ENCODE results near the gene PSORS1C1. TPM values are rescaled to one million over a fixed set of nuclear protein-coding genes. Genes with fewer than 3 reads are reported as not detected.
"Not testable (repeated sequence)": the region's sequence is repeated elsewhere in the genome, so short reads cannot be mapped to it uniquely, and the experiment has no call there.

The PSORS1C1 gene
- polyA plus RNA-seq, 1 experiment, result 0.94 TPM

GRCh38 chr6:31158863-31159855 is 44.6 kb downstream of the PSORS1C1 start:
- H3K27me3 ChIP-seq (ENCODE audit: control insufficient read depth, insufficient read depth, low read length), result no peaks in the 10 kb centered on the region
- peak overlapping the region; percentile 81 for H3K4me3 ChIP-seq (ENCODE audit: low read depth, low read length)
- no peak for TF ChIP-seq CTCF (IDR thresholded peaks at IDR 0.05; ENCODE audit: low read depth, low read length)
- peak overlapping the region; percentile 47 for H3K27ac ChIP-seq (ENCODE audit: low read depth, low read length)
- ChIA-PET POLR2A (interaction anchor here (0.6 to 1.5 kb wide), 4 partner anchors 20 to 533 kb away, joined by 3 to 4 read pairs (median 4); partner anchors contain the start of gene PSORS1C2), CTCF (interaction anchor here (1.0 to 3.2 kb wide), 7 partner anchors 21 to 207 kb away, joined by 3 to 12 read pairs (median 4); partner anchors contain the start of gene PSORS1C2)
- H3K9me3 ChIP-seq (ENCODE audit: control insufficient read depth, insufficient read depth, low read length), result no peaks in the 10 kb centered on the region
- no peak for DNase-seq (ENCODE audit: low read depth, low spot score)

GRCh38 chr6:31161216-31162126 is 46.9 kb downstream of the PSORS1C1 start:
- DNase-seq (ENCODE audit: low read depth, low spot score), result no peak
- Histone ChIP-seq H3K9me3 (ENCODE audit: control insufficient read depth, insufficient read depth, low read length) (no peaks in the 10 kb centered on the region), H3K4me3 (ENCODE audit: low read depth, low read length) (no peak overlapping the region), H3K27me3 (ENCODE audit: control insufficient read depth, insufficient read depth, low read length) (no peaks in the 10 kb centered on the region), H3K27ac (ENCODE audit: low read depth, low read length) (no peak overlapping the region)
- CTCF ChIA-PET, result interaction anchor here (1.5 kb wide), 1 partner anchor 33 kb away, joined by 3 read pairs; no protein-coding TSS in a partner anchor
- POLR2A ChIA-PET, result no interaction called here
- TF ChIP-seq CTCF (IDR thresholded peaks at IDR 0.05; ENCODE audit: low read depth, low read length), result no peak

GRCh38 chr6:31162463-31163165 is 48.0 kb downstream of the PSORS1C1 start:
- ChIA-PET POLR2A (no interaction called here), CTCF (no interaction called here)
- no peaks in the 10 kb centered on the region for H3K9me3 ChIP-seq (ENCODE audit: control insufficient read depth, insufficient read depth, low read length)

GRCh38 chr6:31163922-31164321 is 49.3 kb downstream of the PSORS1C1 start:
- ChIA-PET POLR2A (no interaction called here), CTCF (no interaction called here)
- no peak for TF ChIP-seq CTCF (IDR thresholded peaks at IDR 0.05; ENCODE audit: low read depth, low read length)
- Histone ChIP-seq H3K4me3 (ENCODE audit: low read depth, low read length) (no peak overlapping the region), H3K27me3 (ENCODE audit: control insufficient read depth, insufficient read depth, low read length) (no peaks in the 10 kb centered on the region), H3K27ac (ENCODE audit: low read depth, low read length) (no peak overlapping the region), H3K9me3 (ENCODE audit: control insufficient read depth, insufficient read depth, low read length) (no peaks in the 10 kb centered on the region)
- no peak for DNase-seq (ENCODE audit: low read depth, low spot score)

More at GRCh38 chr6:31162463-31163165, 48.0 kb downstream of the PSORS1C1 start:
- H3K27ac ChIP-seq (ENCODE audit: low read depth, low read length), result no peak overlapping the region
- H3K4me3 ChIP-seq (ENCODE audit: low read depth, low read length), result no peak overlapping the region
- H3K27me3 ChIP-seq (ENCODE audit: control insufficient read depth, insufficient read depth, low read length), result no peaks in the 10 kb centered on the region
- no peak for TF ChIP-seq CTCF (IDR thresholded peaks at IDR 0.05; ENCODE audit: low read depth, low read length)
- no peak for DNase-seq (ENCODE audit: low read depth, low spot score)

GRCh38 chr6:31164475-31165063 is 50.0 kb downstream of the PSORS1C1 start:
- POLR2A ChIA-PET; DNase-seq (ENCODE audit: low read depth, low spot score); H3K27ac ChIP-seq (ENCODE audit: low read depth, low read length); CTCF ChIA-PET; H3K9me3 ChIP-seq (ENCODE audit: control insufficient read depth, insufficient read depth, low read length); H3K4me3 ChIP-seq (ENCODE audit: low read depth, low read length); H3K27me3 ChIP-seq (ENCODE audit: control insufficient read depth, insufficient read depth, low read length): not testable (repeated sequence)

GRCh38 chr6:31165064-31165832 is 50.6 kb downstream of the PSORS1C1 start:
- DNase-seq (ENCODE audit: low read depth, low spot score); H3K27ac ChIP-seq (ENCODE audit: low read depth, low read length); CTCF ChIA-PET; H3K9me3 ChIP-seq (ENCODE audit: control insufficient read depth, insufficient read depth, low read length); POLR2A ChIA-PET; H3K4me3 ChIP-seq (ENCODE audit: low read depth, low read length); H3K27me3 ChIP-seq (ENCODE audit: control insufficient read depth, insufficient read depth, low read length): not testable (repeated sequence)

All from AG04450 (cell line).